HAP-1 (cell line): ENCODE measurements around the gene ZMYND12.
"Not testable (repeated sequence)": the region's sequence is repeated elsewhere in the genome, so short reads cannot be mapped to it uniquely, and the experiment has no call there.

ENCODE experiments used
- DNase-seq, 2 experiments: peaks; one replicate each; pipeline ENCODE4 v3.0.0-alpha.2; 2016 to 2020; ENCODE audit warnings: low spot score in 2 of 2
- H3K27me3 ChIP-seq: fragments of 250-450 bp; sonication (Bioruptor Pico); 2 replicates; pipeline ENCODE4 v1.5.1; 2020; ENCODE audit warnings: low read depth, mild to moderate bottlenecking, moderate library complexity
- H3K36me3 ChIP-seq: fragments of 250-450 bp; sonication (Bioruptor Pico); replicated peaks from 2 replicates; pipeline ENCODE4 v1.5.1; 2020; ENCODE audit warnings: mild to moderate bottlenecking
- H3K4me1 ChIP-seq: fragments of 250-450 bp; sonication (Bioruptor Pico); 2 replicates; pipeline ENCODE4 v1.5.1; 2020; ENCODE audit warnings: mild to moderate bottlenecking
- H3K4me3 ChIP-seq: fragments of 250-450 bp; sonication (Bioruptor Pico); 2 replicates; pipeline ENCODE4 v1.5.1; 2020; ENCODE audit warnings: mild to moderate bottlenecking, moderate library complexity
- H3K9me3 ChIP-seq: fragments of 250-450 bp; sonication (Bioruptor Pico); 2 replicates; pipeline ENCODE4 v1.5.1; 2020; ENCODE audit warnings: mild to moderate bottlenecking, moderate library complexity
- in situ Hi-C: fragments of 300-500 bp; cut with MboI; formaldehyde crosslinking; loops from 3 replicates; pipeline ENCODE4 v1.14.3; 2020; ENCODE audit warnings: low sequenced_read_pairs, inconsistent platforms, mixed read lengths

Gene ZMYND12

GRCh38 chr1:42456010-42456753, at the start of gene ZMYND12, which contains the start of gene PPCS:
ZMYND12 (minus strand) TSS chr1:42456022; CDS start chr1:42455997, 25 bp downstream.
PPCS (plus strand) TSS chr1:42456543; CDS start chr1:42456566, 23 bp downstream.
- Histone ChIP-seq H3K4me3 (peak within 1 kb of the TSS; percentile 71), H3K9me3 (no peaks in the 10 kb centered on the region), H3K36me3 (peaks cover 17% of the 10 kb centered on the region), H3K4me1 (peaks cover 16% of the 10 kb centered on the region; the same call in 1 of the 2 replicates), H3K27me3 (peaks cover 15% of the 10 kb centered on the region)
- in situ Hi-C loops = no loop called here
- peak; percentile 63 to 87 for DNase-seq

- Histone ChIP-seq H3K4me3 (no peak overlapping the region), H3K36me3 (no peaks in the 10 kb centered on the region), H3K9me3 (peaks cover 5% of the 10 kb centered on the region; the same call in 1 of the 2 replicates), H3K27me3 (no peaks in the 10 kb centered on the region), H3K4me1 (no peaks in the 10 kb centered on the region)
- DNase-seq = no peak
- in situ Hi-C loops = no loop called here
These were observed 48.8 kb upstream of the ZMYND12 start for GRCh38 chr1:42504535-42505128.

GRCh38 chr1:42502031-42502430, 46.2 kb upstream of the ZMYND12 start:
- DNase-seq, H3K4me3 ChIP-seq, H3K36me3 ChIP-seq, in situ Hi-C loops, H3K27me3 ChIP-seq, H3K4me1 ChIP-seq, H3K9me3 ChIP-seq: not testable (repeated sequence)

GRCh38 chr1:42490237-42490636, 34.4 kb upstream of the ZMYND12 start:
- Histone ChIP-seq H3K4me3 (no peak overlapping the region), H3K4me1 (no peaks in the 10 kb centered on the region), H3K9me3 (no peaks in the 10 kb centered on the region), H3K27me3 (peaks cover 9% of the 10 kb centered on the region; the same call in 1 of the 2 replicates), H3K36me3 (no peaks in the 10 kb centered on the region)
- no peak for DNase-seq
- in situ Hi-C loops = no loop called here

GRCh38 chr1:42484382-42484781, 28.6 kb upstream of the ZMYND12 start:
- no peak for DNase-seq
- no peaks in the 10 kb centered on the region for H3K36me3 ChIP-seq
- peaks cover 9% of the 10 kb centered on the region; the same call in 1 of the 2 replicates for H3K27me3 ChIP-seq
- H3K9me3 ChIP-seq = no peaks in the 10 kb centered on the region
- no peak overlapping the region for H3K4me3 ChIP-seq
- no peaks in the 10 kb centered on the region for H3K4me1 ChIP-seq
- in situ Hi-C loops = no loop called here

GRCh38 chr1:42482635-42483153, 26.9 kb upstream of the ZMYND12 start:
- in situ Hi-C loops = no loop called here
- Histone ChIP-seq H3K27me3 (peaks cover 9% of the 10 kb centered on the region; the same call in 1 of the 2 replicates), H3K36me3 (no peaks in the 10 kb centered on the region), H3K9me3 (no peaks in the 10 kb centered on the region), H3K4me1 (no peaks in the 10 kb centered on the region), H3K4me3 (no peak overlapping the region)
- DNase-seq = no peak

GRCh38 chr1:42480921-42481320, 25.1 kb upstream of the ZMYND12 start:
- no peak overlapping the region for H3K4me3 ChIP-seq
- H3K4me1 ChIP-seq = no peaks in the 10 kb centered on the region
- in situ Hi-C loops = no loop called here
- no peak for DNase-seq
- H3K36me3 ChIP-seq = no peaks in the 10 kb centered on the region
- H3K27me3 ChIP-seq = peaks cover 5% of the 10 kb centered on the region; the same call in 1 of the 2 replicates
- no peaks in the 10 kb centered on the region for H3K9me3 ChIP-seq

GRCh38 chr1:42479621-42480020, 23.8 kb upstream of the ZMYND12 start:
- DNase-seq = peak in 1 of 2 experiments; percentile 6
- H3K36me3 ChIP-seq = no peaks in the 10 kb centered on the region
- no peaks in the 10 kb centered on the region for H3K4me1 ChIP-seq
- H3K27me3 ChIP-seq = no peaks in the 10 kb centered on the region
- no peaks in the 10 kb centered on the region for H3K9me3 ChIP-seq
- in situ Hi-C loops = no loop called here
- H3K4me3 ChIP-seq = no peak overlapping the region

- in situ Hi-C loops = no loop called here
- Histone ChIP-seq H3K27me3 (peaks cover 4% of the 10 kb centered on the region), H3K4me3 (no peak overlapping the region)
These were observed 22.0 kb upstream of the ZMYND12 start for GRCh38 chr1:42477775-42478174.

GRCh38 chr1:42477354-42477753, 21.5 kb upstream of the ZMYND12 start:
- H3K4me3 ChIP-seq, H3K27me3 ChIP-seq, H3K36me3 ChIP-seq, in situ Hi-C loops, DNase-seq, H3K4me1 ChIP-seq, H3K9me3 ChIP-seq: not testable (repeated sequence)

More at GRCh38 chr1:42477775-42478174, 22.0 kb upstream of the ZMYND12 start:
- DNase-seq = no peak
- Histone ChIP-seq H3K36me3 (no peaks in the 10 kb centered on the region), H3K4me1 (no peaks in the 10 kb centered on the region), H3K9me3 (no peaks in the 10 kb centered on the region)

GRCh38 chr1:42476605-42477004, 20.8 kb upstream of the ZMYND12 start:
- Histone ChIP-seq H3K36me3 (no peaks in the 10 kb centered on the region), H3K4me3 (no peak overlapping the region), H3K27me3 (peaks cover 9% of the 10 kb centered on the region), H3K9me3 (no peaks in the 10 kb centered on the region), H3K4me1 (no peaks in the 10 kb centered on the region)
- no peak for DNase-seq
- in situ Hi-C loops = no loop called here

- no peaks in the 10 kb centered on the region for H3K9me3 ChIP-seq
- H3K4me3 ChIP-seq = no peak overlapping the region
- in situ Hi-C loops = no loop called here
- H3K36me3 ChIP-seq = no peaks in the 10 kb centered on the region
- H3K4me1 ChIP-seq = no peaks in the 10 kb centered on the region; the same call in 1 of the 2 replicates
- DNase-seq = no peak
- peaks cover 11% of the 10 kb centered on the region for H3K27me3 ChIP-seq
These were observed 13.9 kb upstream of the ZMYND12 start for GRCh38 chr1:42469727-42470126.

GRCh38 chr1:42466030-42466429, 10.2 kb upstream of the ZMYND12 start:
- H3K4me1 ChIP-seq = peaks cover 5% of the 10 kb centered on the region
- in situ Hi-C loops = no loop called here
- no peak overlapping the region for H3K4me3 ChIP-seq
- no peaks in the 10 kb centered on the region for H3K36me3 ChIP-seq
- H3K27me3 ChIP-seq = 0 out of 2 replicates have a peak, but pooled peaks cover 2% of the 10 kb centered on the region
- no peaks in the 10 kb centered on the region for H3K9me3 ChIP-seq
- no peak for DNase-seq

GRCh38 chr1:42463921-42464320, 8.1 kb upstream of the ZMYND12 start:
- DNase-seq = no peak

More at GRCh38 chr1:42463921-42464320, 8.1 kb upstream of the ZMYND12 start:
- Histone ChIP-seq H3K27me3 (no peaks in the 10 kb centered on the region), H3K4me3 (no peak overlapping the region), H3K9me3 (no peaks in the 10 kb centered on the region), H3K4me1 (peaks cover 5% of the 10 kb centered on the region; the same call in 1 of the 2 replicates), H3K36me3 (peaks cover 7% of the 10 kb centered on the region; the same call in 1 of the 2 replicates)
- in situ Hi-C loops = no loop called here
